ENCODE results near the gene ZCCHC24.

ZCCHC24 gene

GRCh38 chr10:79385392-79385795, 60.0 kb downstream of the ZCCHC24 start:
- no peak for TF ChIP-seq CTCF (conservative IDR thresholded peaks at IDR 0.05; ENCODE audit: low read depth, low read length)
- no peaks in the 10 kb centered on the region for H4K20me1 ChIP-seq (ENCODE audit: insufficient read depth)

GRCh38 chr10:79384773-79385391, 60.5 kb downstream of the ZCCHC24 start:
- H3K36me3 ChIP-seq (ENCODE audit: insufficient read depth), result no peaks in the 10 kb centered on the region
- no peak overlapping the region for H3K4me2 ChIP-seq
- H3K9ac ChIP-seq, result no peak overlapping the region
- no peaks in the 10 kb centered on the region for H3K4me1 ChIP-seq (ENCODE audit: low read depth, poor library complexity, severe bottlenecking)
- no peak for TF ChIP-seq CTCF (conservative IDR thresholded peaks at IDR 0.05; ENCODE audit: low read depth, low read length)
- H4K20me1 ChIP-seq (ENCODE audit: insufficient read depth), result no peaks in the 10 kb centered on the region
- no peak overlapping the region for H3K27ac ChIP-seq
- no peaks in the 10 kb centered on the region for H3K27me3 ChIP-seq (ENCODE audit: insufficient read depth, low read depth)
- no peaks in the 10 kb centered on the region for H3K79me2 ChIP-seq (ENCODE audit: insufficient read depth, low read depth)
- no peak overlapping the region for H3K4me3 ChIP-seq (IDR thresholded peaks at IDR 0.05; ENCODE audit: insufficient read depth, low read depth, low read length)
- H2AFZ ChIP-seq (ENCODE audit: low read depth), result no peak overlapping the region

More at GRCh38 chr10:79385392-79385795, 60.0 kb downstream of the ZCCHC24 start:
- H3K36me3 ChIP-seq (ENCODE audit: insufficient read depth), result no peaks in the 10 kb centered on the region
- H3K9ac ChIP-seq, result no peak overlapping the region
- no peak overlapping the region for H3K4me3 ChIP-seq (IDR thresholded peaks at IDR 0.05; ENCODE audit: insufficient read depth, low read depth, low read length)
- H3K27me3 ChIP-seq (ENCODE audit: insufficient read depth, low read depth), result no peaks in the 10 kb centered on the region
- no peak overlapping the region for H2AFZ ChIP-seq (ENCODE audit: low read depth)
- no peak overlapping the region for H3K27ac ChIP-seq
- no peak overlapping the region for H3K4me2 ChIP-seq
- H3K79me2 ChIP-seq (ENCODE audit: insufficient read depth, low read depth), result no peaks in the 10 kb centered on the region
- H3K4me1 ChIP-seq (ENCODE audit: low read depth, poor library complexity, severe bottlenecking), result no peaks in the 10 kb centered on the region

GRCh38 chr10:79383974-79384606, 61.3 kb downstream of the ZCCHC24 start:
- Histone ChIP-seq H3K4me3 (IDR thresholded peaks at IDR 0.05; ENCODE audit: insufficient read depth, low read depth, low read length) (no peak overlapping the region), H4K20me1 (ENCODE audit: insufficient read depth) (no peaks in the 10 kb centered on the region), H3K27me3 (ENCODE audit: insufficient read depth, low read depth) (no peaks in the 10 kb centered on the region), H3K9ac (no peak overlapping the region), H3K4me2 (no peak overlapping the region), H2AFZ (ENCODE audit: low read depth) (no peak overlapping the region), H3K4me1 (ENCODE audit: low read depth, poor library complexity, severe bottlenecking) (no peaks in the 10 kb centered on the region), H3K36me3 (ENCODE audit: insufficient read depth) (no peaks in the 10 kb centered on the region), H3K27ac (no peak overlapping the region), H3K79me2 (ENCODE audit: insufficient read depth, low read depth) (no peaks in the 10 kb centered on the region)
- no peak for TF ChIP-seq CTCF (conservative IDR thresholded peaks at IDR 0.05; ENCODE audit: low read depth, low read length)

GRCh38 chr10:79382491-79382941, 62.9 kb downstream of the ZCCHC24 start:
- Histone ChIP-seq H3K27ac (no peak overlapping the region), H3K4me3 (IDR thresholded peaks at IDR 0.05; ENCODE audit: insufficient read depth, low read depth, low read length) (no peak overlapping the region), H3K27me3 (ENCODE audit: insufficient read depth, low read depth) (no peaks in the 10 kb centered on the region), H3K36me3 (ENCODE audit: insufficient read depth) (no peaks in the 10 kb centered on the region), H2AFZ (ENCODE audit: low read depth) (no peak overlapping the region), H3K4me2 (no peak overlapping the region), H3K79me2 (ENCODE audit: insufficient read depth, low read depth) (no peaks in the 10 kb centered on the region), H3K4me1 (ENCODE audit: low read depth, poor library complexity, severe bottlenecking) (no peaks in the 10 kb centered on the region), H3K9ac (no peak overlapping the region), H4K20me1 (ENCODE audit: insufficient read depth) (no peaks in the 10 kb centered on the region)
- TF ChIP-seq CTCF (conservative IDR thresholded peaks at IDR 0.05; ENCODE audit: low read depth, low read length), result no peak
